ENCODE data around the gene CASS4. TPM values are rescaled to one million over a fixed set of nuclear protein-coding genes. Genes with fewer than 3 reads are reported as not detected.

Gene CASS4
- total RNA-seq, 1 experiment from 2014 or later, result 0.17 TPM

DNA sequence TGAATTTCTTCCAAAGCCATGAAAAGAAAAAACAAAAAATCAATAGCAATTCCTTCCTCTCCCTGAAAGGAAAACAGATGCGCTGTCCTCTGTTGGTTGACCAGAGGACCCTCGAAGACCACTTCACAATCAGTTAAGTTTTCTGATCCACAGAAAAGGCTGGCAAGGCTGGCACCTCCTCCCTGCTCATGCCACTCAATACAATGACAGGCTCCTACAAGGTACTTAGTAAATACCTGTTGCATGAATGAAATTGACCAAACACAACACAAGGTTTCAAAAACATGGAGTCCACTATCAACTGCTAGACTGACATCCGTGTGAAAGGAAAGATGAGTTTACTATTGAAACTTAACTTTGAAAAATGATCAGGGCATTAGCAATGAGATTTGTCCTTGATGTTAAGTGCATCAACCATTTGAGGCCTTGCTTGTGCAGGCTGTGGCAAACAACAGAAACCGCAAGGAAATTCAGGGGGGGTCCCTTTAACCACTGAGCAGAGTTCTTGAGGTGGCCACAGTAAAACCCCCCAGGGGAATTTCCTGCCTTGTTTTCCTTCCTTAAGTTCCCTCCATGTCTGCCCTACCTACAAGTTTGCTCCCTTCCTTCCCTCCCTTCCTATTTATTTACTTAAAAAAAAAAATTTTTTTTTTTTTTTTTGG is 28.4 kb downstream of the CASS4 start:
- no peak for ATAC-seq
- H3K4me1 ChIP-seq (ENCODE audit: control insufficient read depth in 1 of 2, insufficient read depth in 2 of 2, low read length in 2 of 2), result no peaks in the 10 kb centered on the region
- TF ChIP-seq YY1 (IDR thresholded peaks at IDR 0.05; ENCODE audit: extremely low read depth, insufficient replicate concordance, low read depth, low read length), result no peak
- TF ChIP-seq SP1 (IDR thresholded peaks at IDR 0.05; ENCODE audit: low read depth), result no peak
- TF ChIP-seq POLR2AphosphoS5 (IDR thresholded peaks at IDR 0.05; ENCODE audit: low read depth, low read length), result no peak
- TF ChIP-seq EZH2 (IDR thresholded peaks at IDR 0.05), result no peak
- TF ChIP-seq, protein P1, sequence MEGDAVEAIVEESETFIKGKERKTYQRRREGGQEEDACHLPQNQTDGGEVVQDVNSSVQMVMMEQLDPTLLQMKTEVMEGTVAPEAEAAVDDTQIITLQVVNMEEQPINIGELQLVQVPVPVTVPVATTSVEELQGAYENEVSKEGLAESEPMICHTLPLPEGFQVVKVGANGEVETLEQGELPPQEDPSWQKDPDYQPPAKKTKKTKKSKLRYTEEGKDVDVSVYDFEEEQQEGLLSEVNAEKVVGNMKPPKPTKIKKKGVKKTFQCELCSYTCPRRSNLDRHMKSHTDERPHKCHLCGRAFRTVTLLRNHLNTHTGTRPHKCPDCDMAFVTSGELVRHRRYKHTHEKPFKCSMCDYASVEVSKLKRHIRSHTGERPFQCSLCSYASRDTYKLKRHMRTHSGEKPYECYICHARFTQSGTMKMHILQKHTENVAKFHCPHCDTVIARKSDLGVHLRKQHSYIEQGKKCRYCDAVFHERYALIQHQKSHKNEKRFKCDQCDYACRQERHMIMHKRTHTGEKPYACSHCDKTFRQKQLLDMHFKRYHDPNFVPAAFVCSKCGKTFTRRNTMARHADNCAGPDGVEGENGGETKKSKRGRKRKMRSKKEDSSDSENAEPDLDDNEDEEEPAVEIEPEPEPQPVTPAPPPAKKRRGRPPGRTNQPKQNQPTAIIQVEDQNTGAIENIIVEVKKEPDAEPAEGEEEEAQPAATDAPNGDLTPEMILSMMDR (IDR thresholded peaks at IDR 0.05 in 2 of 3, conservative IDR thresholded peaks at IDR 0.05 in 1 of 3; ENCODE audit: borderline replicate concordance in 1 of 3, insufficient read depth in 1 of 3, low read depth in 2 of 3, low read length in 2 of 3), result no peak
- TF ChIP-seq, protein P2, sequence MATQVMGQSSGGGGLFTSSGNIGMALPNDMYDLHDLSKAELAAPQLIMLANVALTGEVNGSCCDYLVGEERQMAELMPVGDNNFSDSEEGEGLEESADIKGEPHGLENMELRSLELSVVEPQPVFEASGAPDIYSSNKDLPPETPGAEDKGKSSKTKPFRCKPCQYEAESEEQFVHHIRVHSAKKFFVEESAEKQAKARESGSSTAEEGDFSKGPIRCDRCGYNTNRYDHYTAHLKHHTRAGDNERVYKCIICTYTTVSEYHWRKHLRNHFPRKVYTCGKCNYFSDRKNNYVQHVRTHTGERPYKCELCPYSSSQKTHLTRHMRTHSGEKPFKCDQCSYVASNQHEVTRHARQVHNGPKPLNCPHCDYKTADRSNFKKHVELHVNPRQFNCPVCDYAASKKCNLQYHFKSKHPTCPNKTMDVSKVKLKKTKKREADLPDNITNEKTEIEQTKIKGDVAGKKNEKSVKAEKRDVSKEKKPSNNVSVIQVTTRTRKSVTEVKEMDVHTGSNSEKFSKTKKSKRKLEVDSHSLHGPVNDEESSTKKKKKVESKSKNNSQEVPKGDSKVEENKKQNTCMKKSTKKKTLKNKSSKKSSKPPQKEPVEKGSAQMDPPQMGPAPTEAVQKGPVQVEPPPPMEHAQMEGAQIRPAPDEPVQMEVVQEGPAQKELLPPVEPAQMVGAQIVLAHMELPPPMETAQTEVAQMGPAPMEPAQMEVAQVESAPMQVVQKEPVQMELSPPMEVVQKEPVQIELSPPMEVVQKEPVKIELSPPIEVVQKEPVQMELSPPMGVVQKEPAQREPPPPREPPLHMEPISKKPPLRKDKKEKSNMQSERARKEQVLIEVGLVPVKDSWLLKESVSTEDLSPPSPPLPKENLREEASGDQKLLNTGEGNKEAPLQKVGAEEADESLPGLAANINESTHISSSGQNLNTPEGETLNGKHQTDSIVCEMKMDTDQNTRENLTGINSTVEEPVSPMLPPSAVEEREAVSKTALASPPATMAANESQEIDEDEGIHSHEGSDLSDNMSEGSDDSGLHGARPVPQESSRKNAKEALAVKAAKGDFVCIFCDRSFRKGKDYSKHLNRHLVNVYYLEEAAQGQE (IDR thresholded peaks at IDR 0.05; ENCODE audit: low read depth), result no peak
- TF ChIP-seq JUND (IDR thresholded peaks at IDR 0.05), result no peak

More for the DNA sequence above, 28.4 kb downstream of the CASS4 start:
- no TSS peak for BruUV-seq (replicated peaks)
- intact Hi-C loops (cut with micrococcal nuclease), result no loop called here
- no peaks in the 10 kb centered on the region for H3K27me3 ChIP-seq (ENCODE audit: insufficient read depth, low read length)
- no peak overlapping the region for H3K4me2 ChIP-seq (ENCODE audit: low read length)
- no peaks in the 10 kb centered on the region for H4K20me1 ChIP-seq (ENCODE audit: insufficient read depth)
- RAD21 ChIA-PET (ENCODE audit: low non-redundant PET in 1 of 2, low total read pairs in 2 of 2, uncharacterized antibody in 2 of 2, unreplicated experiment in 2 of 2), result no interaction called here
- no peaks in the 10 kb centered on the region for H3K9me3 ChIP-seq (ENCODE audit: control insufficient read depth in 1 of 2, insufficient read depth in 1 of 2, low read depth in 1 of 2, low read length in 2 of 2)
- H3K27ac ChIP-seq (ENCODE audit: low read depth, low read length), result no peak overlapping the region
- no peak overlapping the region for H2AFZ ChIP-seq (ENCODE audit: low read depth, low read length, poor library complexity, severe bottlenecking)
- no peak overlapping the region for H3K9ac ChIP-seq (ENCODE audit: low read length)
- no peak overlapping the region for H3K4me3 ChIP-seq (replicated peaks in 1 of 2; ENCODE audit: low read depth in 1 of 2, low read length in 2 of 2)
- POLR2A ChIA-PET, result no interaction called here
- no peaks in the 10 kb centered on the region for H3K36me3 ChIP-seq (ENCODE audit: control insufficient read depth in 1 of 2, insufficient read depth in 2 of 2, low read length in 2 of 2)
- DNase-seq (ENCODE audit: low read depth, low spot score), result no peak
- no peaks in the 10 kb centered on the region for H3K79me2 ChIP-seq (ENCODE audit: insufficient read depth, low read length)
- CTCF ChIA-PET, result no interaction called here
- no peaks in the 10 kb centered on the region for H3K9me2 ChIP-seq (ENCODE audit: insufficient read depth)

Measured in HCT116 (cell line).